OCI-LY1 (cell line): Measurements from ENCODE around the gene VWA8.

Experiments
- H2AFZ ChIP-seq: fragments of 200-600 bp; sonication (generic), shearing (Covaris generic); 2 replicates; pipeline ENCODE4 v1.6.0; 2014; ENCODE audit warnings: antibody characterized with exemption, mild to moderate bottlenecking, low read length
- H3F3A ChIP-seq: fragments of 200-600 bp; sonication (generic), shearing (Covaris generic); 2 replicates; pipeline ENCODE4 v1.6.0; 2014; ENCODE audit warnings: mild to moderate bottlenecking, antibody characterized with exemption, low read length, moderate library complexity; ENCODE audit not compliant: insufficient read depth
- H3K27ac ChIP-seq: fragments of 200-600 bp; sonication (generic); 2 replicates; pipeline ENCODE4 v1.5.1; 2014; ENCODE audit warnings: low read length, mixed run types, mild to moderate bottlenecking, low read depth; ENCODE audit not compliant: poor library complexity, severe bottlenecking
- H3K27me3 ChIP-seq: fragments of 200-600 bp; sonication (generic); 2 replicates; pipeline ENCODE4 v1.6.0; 2014; ENCODE audit warnings: antibody characterized with exemption, mild to moderate bottlenecking, low read length, moderate library complexity; ENCODE audit not compliant: insufficient read depth
- H3K36me3 ChIP-seq: fragments of 200-600 bp; sonication (generic); 2 replicates; pipeline ENCODE4 v1.6.1; 2014; ENCODE audit warnings: mild to moderate bottlenecking, antibody characterized with exemption, low read length, moderate library complexity, mixed read lengths; ENCODE audit not compliant: insufficient read depth
- H3K4me1 ChIP-seq: fragments of 200-600 bp; sonication (generic); 2 replicates; pipeline ENCODE4 v1.5.1; 2014; ENCODE audit warnings: mild to moderate bottlenecking, low read length, moderate library complexity; ENCODE audit not compliant: insufficient read depth, severe bottlenecking
- H3K4me2 ChIP-seq: fragments of 200-600 bp; sonication (generic), shearing (Covaris generic); 2 replicates; pipeline ENCODE4 v1.6.1; 2014; ENCODE audit warnings: low read length
- H3K4me3 ChIP-seq: fragments of 200-600 bp; sonication (generic); 2 replicates; pipeline ENCODE4 v1.5.1; 2014; ENCODE audit warnings: low read length, low read depth, mild to moderate bottlenecking, mixed read lengths; ENCODE audit not compliant: poor library complexity, severe bottlenecking
- H3K79me2 ChIP-seq: fragments of 200-600 bp; shearing (Covaris generic); 2 replicates; pipeline ENCODE4 v1.6.1; 2016; ENCODE audit warnings: mixed run types, low read length, mixed read lengths; ENCODE audit not compliant: insufficient read depth
- H3K9ac ChIP-seq: fragments of 200-600 bp; sonication (generic), shearing (Covaris generic); 2 replicates; pipeline ENCODE4 v1.6.1; 2014; ENCODE audit warnings: mild to moderate bottlenecking, low read length, mixed read lengths
- H3K9me2 ChIP-seq: fragments of 200-600 bp; sonication (generic), shearing (Covaris generic); 2 replicates; pipeline ENCODE4 v1.6.1; 2014; ENCODE audit warnings: low read depth, mild to moderate bottlenecking, low read length, mixed read lengths
- H3K9me3 ChIP-seq: fragments of 200-600 bp; shearing (Covaris generic); 2 replicates; pipeline ENCODE4 v1.6.1; 2014; ENCODE audit warnings: low read length, mixed read lengths
- H4K20me1 ChIP-seq: fragments of 200-600 bp; sonication (generic), shearing (Covaris generic); 2 replicates; pipeline ENCODE4 v1.6.0; 2016; ENCODE audit warnings: mild to moderate bottlenecking, low read length; ENCODE audit not compliant: insufficient read depth
- EZH2 ChIP-seq: fragments of 200-600 bp; sonication (generic), shearing (Covaris generic); IDR thresholded peaks from 2 replicates; pipeline ENCODE4 v1.8.0; 2017; ENCODE audit warnings: borderline replicate concordance, mixed run types, mild to moderate bottlenecking, antibody characterized with exemption, low read length, moderate library complexity, mixed read lengths
- TF ChIP-seq, protein P1 (sequence below): fragments of 200-600 bp; sonication (generic), shearing (Covaris generic); IDR thresholded peaks from 2 replicates; pipeline ENCODE4 v1.5.1; 2017; ENCODE audit warnings: mild to moderate bottlenecking, antibody characterized with exemption, low read length, moderate library complexity, mixed read lengths

The VWA8 gene

DNA sequence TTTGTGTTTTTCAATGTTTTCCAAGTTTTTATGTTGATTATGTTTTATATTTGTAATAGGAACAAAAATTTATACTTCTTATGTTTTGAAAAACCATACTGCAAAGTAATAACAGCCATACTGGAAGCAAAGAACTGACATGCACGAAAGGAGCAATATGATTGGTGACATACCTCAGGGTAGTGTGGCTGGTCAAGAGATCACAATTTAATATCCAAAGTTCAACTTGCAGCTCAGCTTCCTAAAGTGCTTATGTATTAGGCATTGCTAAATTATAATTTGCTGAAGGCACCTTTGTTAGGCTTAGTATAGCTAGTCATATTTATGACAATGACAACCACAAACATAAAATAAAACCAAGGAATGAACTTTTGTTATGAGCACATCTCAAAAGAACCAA is 25.9 kb downstream of the VWA8 start:
- no peak overlapping the region for H2AFZ ChIP-seq
- no peak overlapping the region for H3K4me2 ChIP-seq
- no peak overlapping the region for H3K4me3 ChIP-seq
- H3K9ac ChIP-seq, result no peak overlapping the region
- H3K9me2 ChIP-seq, result no peaks in the 10 kb centered on the region
- peaks cover 38% of the 10 kb centered on the region for H3K36me3 ChIP-seq
- H4K20me1 ChIP-seq, result no peaks in the 10 kb centered on the region
- no peaks in the 10 kb centered on the region for H3K4me1 ChIP-seq
- no peak overlapping the region for H3K27ac ChIP-seq
- H3K79me2 ChIP-seq, result peaks cover 4% of the 10 kb centered on the region; the same call in 1 of the 2 replicates
- no peak for TF ChIP-seq EZH2
- TF ChIP-seq, protein P1, sequence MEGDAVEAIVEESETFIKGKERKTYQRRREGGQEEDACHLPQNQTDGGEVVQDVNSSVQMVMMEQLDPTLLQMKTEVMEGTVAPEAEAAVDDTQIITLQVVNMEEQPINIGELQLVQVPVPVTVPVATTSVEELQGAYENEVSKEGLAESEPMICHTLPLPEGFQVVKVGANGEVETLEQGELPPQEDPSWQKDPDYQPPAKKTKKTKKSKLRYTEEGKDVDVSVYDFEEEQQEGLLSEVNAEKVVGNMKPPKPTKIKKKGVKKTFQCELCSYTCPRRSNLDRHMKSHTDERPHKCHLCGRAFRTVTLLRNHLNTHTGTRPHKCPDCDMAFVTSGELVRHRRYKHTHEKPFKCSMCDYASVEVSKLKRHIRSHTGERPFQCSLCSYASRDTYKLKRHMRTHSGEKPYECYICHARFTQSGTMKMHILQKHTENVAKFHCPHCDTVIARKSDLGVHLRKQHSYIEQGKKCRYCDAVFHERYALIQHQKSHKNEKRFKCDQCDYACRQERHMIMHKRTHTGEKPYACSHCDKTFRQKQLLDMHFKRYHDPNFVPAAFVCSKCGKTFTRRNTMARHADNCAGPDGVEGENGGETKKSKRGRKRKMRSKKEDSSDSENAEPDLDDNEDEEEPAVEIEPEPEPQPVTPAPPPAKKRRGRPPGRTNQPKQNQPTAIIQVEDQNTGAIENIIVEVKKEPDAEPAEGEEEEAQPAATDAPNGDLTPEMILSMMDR, result no peak
- H3F3A ChIP-seq, result no peaks in the 10 kb centered on the region
- H3K27me3 ChIP-seq, result no peaks in the 10 kb centered on the region
- H3K9me3 ChIP-seq, result peaks cover 5% of the 10 kb centered on the region; the same call in 1 of the 2 replicates

DNA sequence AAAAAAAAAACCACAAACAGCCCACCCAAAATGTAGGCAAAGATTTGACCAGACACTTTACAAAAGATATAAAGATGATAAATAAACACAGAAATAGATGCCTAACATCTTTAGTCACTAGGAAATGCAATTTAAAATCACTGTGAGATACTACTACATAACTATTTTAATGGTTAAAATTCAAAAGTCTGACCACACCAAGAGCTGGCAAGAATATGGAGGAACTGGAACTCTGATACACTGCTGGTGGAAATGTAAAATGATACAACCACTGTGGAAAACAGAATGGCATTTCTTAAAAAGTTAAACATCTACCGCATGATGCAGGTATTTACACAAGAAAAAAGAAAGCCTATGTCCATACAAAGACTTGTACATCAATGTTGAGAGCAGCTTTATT is 26.8 kb downstream of the VWA8 start:
- no peak overlapping the region for H3K9ac ChIP-seq
- H3K4me1 ChIP-seq, result no peaks in the 10 kb centered on the region
- H2AFZ ChIP-seq, result no peak overlapping the region
- no peaks in the 10 kb centered on the region for H3F3A ChIP-seq
- no peaks in the 10 kb centered on the region for H4K20me1 ChIP-seq
- no peaks in the 10 kb centered on the region for H3K27me3 ChIP-seq
- no peak overlapping the region for H3K4me3 ChIP-seq
- no peak overlapping the region for H3K27ac ChIP-seq
- no peaks in the 10 kb centered on the region; the same call in 1 of the 2 replicates for H3K79me2 ChIP-seq
- TF ChIP-seq, protein P1, result no peak
- no peak for TF ChIP-seq EZH2
- H3K9me3 ChIP-seq, result peaks cover 5% of the 10 kb centered on the region; the same call in 1 of the 2 replicates
- H3K36me3 ChIP-seq, result peaks cover 35% of the 10 kb centered on the region
- no peaks in the 10 kb centered on the region for H3K9me2 ChIP-seq
- no peak overlapping the region for H3K4me2 ChIP-seq

DNA sequence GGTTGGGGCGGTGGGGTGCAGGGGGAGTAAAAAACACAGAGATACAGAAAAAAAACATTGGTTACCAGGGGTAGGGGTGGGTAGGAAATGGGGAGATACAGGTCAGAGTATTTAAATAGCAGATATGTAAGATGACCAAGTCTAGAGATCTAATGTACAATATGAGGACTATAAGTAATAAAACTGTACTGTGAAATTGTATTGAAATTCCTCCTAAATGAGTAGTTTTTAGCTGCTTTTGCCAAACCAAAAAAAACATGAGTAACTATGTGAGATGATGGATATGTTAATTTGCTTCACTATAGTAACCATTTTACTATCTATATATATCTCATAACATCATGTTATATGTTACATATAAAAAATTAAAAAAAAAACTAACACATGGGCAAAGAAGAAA is 29.6 kb downstream of the VWA8 start:
- no peak for TF ChIP-seq EZH2
- TF ChIP-seq, protein P1, result no peak
- no peak overlapping the region for H3K27ac ChIP-seq

More for the DNA sequence above, 29.6 kb downstream of the VWA8 start:
- Histone ChIP-seq H3K4me1 (no peaks in the 10 kb centered on the region), H4K20me1 (no peaks in the 10 kb centered on the region), H3K36me3 (peaks cover 39% of the 10 kb centered on the region), H3K9me2 (no peaks in the 10 kb centered on the region), H3K4me3 (no peak overlapping the region), H3K9ac (no peak overlapping the region), H3K79me2 (peaks cover 8% of the 10 kb centered on the region; the same call in 1 of the 2 replicates), H3K9me3 (peaks cover 5% of the 10 kb centered on the region; the same call in 1 of the 2 replicates), H3F3A (no peaks in the 10 kb centered on the region), H3K27me3 (no peaks in the 10 kb centered on the region), H3K4me2 (no peak overlapping the region), H2AFZ (no peak overlapping the region)
